PC-9 (cell line): ENCODE measurements around the gene TMEM52.

ENCODE experiments used
- EZH2 ChIP-seq: fragments of 200-600 bp; sonication (generic); IDR thresholded peaks from 2 replicates; pipeline ENCODE4 v1.8.0; 2017; ENCODE audit warnings: antibody characterized with exemption, low read depth
- TF ChIP-seq, protein P1 (sequence below): fragments of 200-600 bp; sonication (generic); conservative IDR thresholded peaks from 2 replicates; pipeline ENCODE4 v1.6.1; 2017; ENCODE audit warnings: mixed run types, antibody characterized with exemption, mild to moderate bottlenecking, moderate library complexity

DNA sequence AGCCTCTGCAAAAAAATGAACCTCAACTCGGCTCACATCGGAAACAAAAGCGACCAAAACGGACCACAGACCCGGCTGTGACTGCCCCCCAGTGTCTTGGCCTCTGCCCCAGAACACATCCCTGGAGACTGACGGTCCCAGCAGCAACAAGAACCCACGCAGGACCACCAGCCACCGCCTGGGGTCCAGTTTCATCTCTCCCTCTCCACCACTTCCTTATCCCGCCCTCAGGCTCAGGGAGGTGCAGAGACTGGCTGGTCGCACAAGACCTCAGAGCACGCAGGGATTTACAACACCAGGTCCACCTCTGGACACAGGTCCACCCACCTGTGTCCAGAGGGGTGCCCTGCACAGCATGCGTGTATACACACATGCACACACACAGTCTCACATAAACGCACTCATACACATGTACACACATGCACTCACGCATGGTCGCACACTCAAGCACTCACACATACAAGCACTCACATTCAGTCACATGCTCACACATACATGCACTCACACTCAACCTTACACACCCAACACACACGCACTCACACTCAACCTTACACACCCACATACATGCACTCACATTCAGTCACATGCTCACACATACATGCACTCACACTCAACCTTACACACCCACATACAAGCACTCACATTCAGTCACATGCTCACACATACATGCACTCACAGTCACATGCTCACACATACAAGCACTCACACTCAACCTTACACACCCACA is 18.6 kb upstream of the TMEM52 start:
- TF ChIP-seq, protein P1, sequence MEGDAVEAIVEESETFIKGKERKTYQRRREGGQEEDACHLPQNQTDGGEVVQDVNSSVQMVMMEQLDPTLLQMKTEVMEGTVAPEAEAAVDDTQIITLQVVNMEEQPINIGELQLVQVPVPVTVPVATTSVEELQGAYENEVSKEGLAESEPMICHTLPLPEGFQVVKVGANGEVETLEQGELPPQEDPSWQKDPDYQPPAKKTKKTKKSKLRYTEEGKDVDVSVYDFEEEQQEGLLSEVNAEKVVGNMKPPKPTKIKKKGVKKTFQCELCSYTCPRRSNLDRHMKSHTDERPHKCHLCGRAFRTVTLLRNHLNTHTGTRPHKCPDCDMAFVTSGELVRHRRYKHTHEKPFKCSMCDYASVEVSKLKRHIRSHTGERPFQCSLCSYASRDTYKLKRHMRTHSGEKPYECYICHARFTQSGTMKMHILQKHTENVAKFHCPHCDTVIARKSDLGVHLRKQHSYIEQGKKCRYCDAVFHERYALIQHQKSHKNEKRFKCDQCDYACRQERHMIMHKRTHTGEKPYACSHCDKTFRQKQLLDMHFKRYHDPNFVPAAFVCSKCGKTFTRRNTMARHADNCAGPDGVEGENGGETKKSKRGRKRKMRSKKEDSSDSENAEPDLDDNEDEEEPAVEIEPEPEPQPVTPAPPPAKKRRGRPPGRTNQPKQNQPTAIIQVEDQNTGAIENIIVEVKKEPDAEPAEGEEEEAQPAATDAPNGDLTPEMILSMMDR, result no peak
- no peak for TF ChIP-seq EZH2
